ENCODE measurements around the gene PPP1R9A.

The PPP1R9A gene

GRCh38 chr7:95026421-95027072 is 119.2 kb downstream of the PPP1R9A start:
- ChIA-PET CTCF (interaction anchor here (0.6 kb wide), 1 partner anchor 451 kb away, joined by 4 read pairs; no protein-coding TSS in a partner anchor), POLR2A (no interaction called here)
- no peaks in the 10 kb centered on the region for H3K4me1 ChIP-seq (ENCODE audit: control insufficient read depth, insufficient read depth, low read length)
- H3K27ac ChIP-seq (ENCODE audit: extremely low read depth, low read depth, low read length), result no peak overlapping the region
- no peaks in the 10 kb centered on the region for H3K36me3 ChIP-seq (ENCODE audit: control insufficient read depth in 2 of 2, insufficient read depth in 1 of 2, low read length in 2 of 2)
- no peaks in the 10 kb centered on the region for H3K9me3 ChIP-seq (ENCODE audit: control insufficient read depth, insufficient read depth, low read depth, low read length)
- no peak overlapping the region for H3K4me3 ChIP-seq (ENCODE audit: low read depth, low read length)
- TF ChIP-seq ZFP37 (tag by site-specific recombination; IDR thresholded peaks at IDR 0.05), result no peak
- 0 out of 2 replicates have a peak, but pooled peaks have one; percentile 29 for TF ChIP-seq PRDM10 (tag by site-specific recombination; IDR thresholded peaks at IDR 0.05)

GRCh38 chr7:95027234-95027872 is 120.0 kb downstream of the PPP1R9A start:
- ChIA-PET CTCF (interaction anchor here (0.7 kb wide), 1 partner anchor 288 kb away, joined by 3 read pairs; no protein-coding TSS in a partner anchor), POLR2A (no interaction called here)
- H3K27ac ChIP-seq (ENCODE audit: extremely low read depth, low read depth, low read length), result no peak overlapping the region
- H3K9me3 ChIP-seq (ENCODE audit: control insufficient read depth, insufficient read depth, low read depth, low read length), result no peaks in the 10 kb centered on the region
- H3K4me3 ChIP-seq (ENCODE audit: low read depth, low read length), result no peak overlapping the region
- TF ChIP-seq ZNF530 (tag by site-specific recombination; IDR thresholded peaks at IDR 0.05; ENCODE audit: low read depth) (no peak), ZNF37A (tag by site-specific recombination; IDR thresholded peaks at IDR 0.05) (no peak), ZNF404 (tag by site-specific recombination; IDR thresholded peaks at IDR 0.05) (no peak), ZNF350 (tag by site-specific recombination; IDR thresholded peaks at IDR 0.05) (no peak), ZNF558 (tag by site-specific recombination; IDR thresholded peaks at IDR 0.05) (no peak), ZNF174 (tag by site-specific recombination; IDR thresholded peaks at IDR 0.05) (no peak), MEIS1 (CRISPR knock-in tag; IDR thresholded peaks at IDR 0.05; ENCODE audit: borderline replicate concordance) (no peak)
- no peaks in the 10 kb centered on the region for H3K36me3 ChIP-seq (ENCODE audit: control insufficient read depth in 2 of 2, insufficient read depth in 1 of 2, low read length in 2 of 2)
- no peaks in the 10 kb centered on the region for H3K4me1 ChIP-seq (ENCODE audit: control insufficient read depth, insufficient read depth, low read length)

GRCh38 chr7:95028683-95029082 is 121.3 kb downstream of the PPP1R9A start:
- no peak overlapping the region for H3K27ac ChIP-seq (ENCODE audit: extremely low read depth, low read depth, low read length)
- H3K9me3 ChIP-seq (ENCODE audit: control insufficient read depth, insufficient read depth, low read depth, low read length), result no peaks in the 10 kb centered on the region
- ChIA-PET POLR2A (no interaction called here), CTCF (interaction anchor here (0.8 kb wide), 1 partner anchor 11 kb away, joined by 6 read pairs; no protein-coding TSS in a partner anchor)
- H3K36me3 ChIP-seq (ENCODE audit: control insufficient read depth in 2 of 2, insufficient read depth in 1 of 2, low read length in 2 of 2), result no peaks in the 10 kb centered on the region
- H3K4me3 ChIP-seq (ENCODE audit: low read depth, low read length), result no peak overlapping the region
- no peak for TF ChIP-seq ZNF324 (tag by site-specific recombination; IDR thresholded peaks at IDR 0.05)
- no peak for TF ChIP-seq ZNF555 (tag by site-specific recombination; conservative IDR thresholded peaks at IDR 0.05)
- TF ChIP-seq ZNF513 (tag by site-specific recombination; IDR thresholded peaks at IDR 0.05), result no peak
- TF ChIP-seq ZNF335 (tag by site-specific recombination; conservative IDR thresholded peaks at IDR 0.05), result no peak
- TF ChIP-seq ZNF311 (tag by site-specific recombination; IDR thresholded peaks at IDR 0.05; ENCODE audit: borderline replicate concordance), result no peak
- TF ChIP-seq ZNF596 (tag by site-specific recombination; IDR thresholded peaks at IDR 0.05), result no peak
- TF ChIP-seq WT1 (tag by site-specific recombination; IDR thresholded peaks at IDR 0.05), result no peak
- no peak for TF ChIP-seq KLF7 (tag by site-specific recombination; IDR thresholded peaks at IDR 0.05; ENCODE audit: borderline replicate concordance)
- no peaks in the 10 kb centered on the region for H3K4me1 ChIP-seq (ENCODE audit: control insufficient read depth, insufficient read depth, low read length)
